ENCODE results near the gene RBFOX1. TPM values are rescaled to one million over a fixed set of nuclear protein-coding genes. Genes with fewer than 3 reads are reported as not detected.

The RBFOX1 gene
- polyA plus RNA-seq, 1 of the 3 experiments (the other 2 are of a cell fraction) = not detected

DNA sequence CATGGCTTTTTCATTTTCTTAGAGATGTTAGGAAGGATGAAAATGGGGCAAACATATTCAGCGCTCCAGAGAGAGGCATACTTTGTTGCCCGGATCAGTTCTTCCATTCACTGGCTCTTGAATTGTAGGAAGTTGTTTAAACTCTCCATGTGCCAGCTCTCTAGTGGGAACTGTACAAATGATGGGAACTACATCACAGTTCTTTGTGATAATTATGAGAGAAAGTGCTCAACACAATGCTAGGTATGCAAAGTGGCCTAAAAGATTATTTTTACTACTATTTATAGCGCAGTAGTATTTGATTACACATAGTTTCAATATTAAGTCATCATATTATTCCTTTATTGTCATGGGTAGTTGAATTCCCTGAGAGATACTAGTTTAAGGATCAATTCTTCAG is 268.5 kb downstream of the RBFOX1 start:
- H3K27ac ChIP-seq (ENCODE audit: low read depth in 2 of 2, low read length in 1 of 2) = no peak overlapping the region
- H3K4me2 ChIP-seq = no peak overlapping the region
- no peaks in the 10 kb centered on the region for H3K9me2 ChIP-seq
- no peak overlapping the region for H3K4me3 ChIP-seq (ENCODE audit: low read depth in 2 of 2, low read length in 1 of 2)
- DNase-seq = no peak
- H3F3A ChIP-seq (replicated peaks; ENCODE audit: insufficient read depth) = no peaks in the 10 kb centered on the region
- no peak overlapping the region for H2AFZ ChIP-seq (ENCODE audit: low read depth)
- POLR2A ChIA-PET = no interaction called here
- no peaks in the 10 kb centered on the region for H3K79me2 ChIP-seq (ENCODE audit: insufficient read depth)
- H3K36me3 ChIP-seq (replicated peaks in 1 of 2; ENCODE audit: control insufficient read depth in 1 of 2, insufficient read depth in 2 of 2, low read length in 1 of 2) = no peaks in the 10 kb centered on the region
- H3K9me3 ChIP-seq = peaks cover 5% of the 10 kb centered on the region; the same call in 1 of the 2 replicates
- TF ChIP-seq MEF2A (IDR thresholded peaks at IDR 0.05; ENCODE audit: borderline replicate concordance, low read depth) (no peak), FOXM1 (IDR thresholded peaks at IDR 0.05; ENCODE audit: low read depth) (no peak), YY1 (IDR thresholded peaks at IDR 0.05; ENCODE audit: low read depth) (no peak), RXRA (IDR thresholded peaks at IDR 0.05; ENCODE audit: borderline replicate concordance, low read depth) (no peak), EP300 (IDR thresholded peaks at IDR 0.05; ENCODE audit: borderline replicate concordance in 1 of 2, low read depth in 1 of 2, low read length in 1 of 2) (no peak), FOSL2 (IDR thresholded peaks at IDR 0.05; ENCODE audit: borderline replicate concordance, low read depth) (no peak), CHD2 (IDR thresholded peaks at IDR 0.05; ENCODE audit: low read length, partially characterized antibody) (no peak), RAD21 (IDR thresholded peaks at IDR 0.05; ENCODE audit: low read length) (no peak), SMC3 (IDR thresholded peaks at IDR 0.05; ENCODE audit: low read depth, low read length) (no peak), MXI1 (IDR thresholded peaks at IDR 0.05; ENCODE audit: low read depth, low read length) (no peak), POLR2AphosphoS5 (IDR thresholded peaks at IDR 0.05; ENCODE audit: low read depth, low read length) (no peak), RFX5 (IDR thresholded peaks at IDR 0.05; ENCODE audit: low read length) (no peak), TEAD4 (IDR thresholded peaks at IDR 0.05; ENCODE audit: borderline replicate concordance, insufficient read depth) (no peak), RCOR1 (IDR thresholded peaks at IDR 0.05; ENCODE audit: low read length) (no peak), NRF1 (IDR thresholded peaks at IDR 0.05; ENCODE audit: low read depth, low read length) (no peak), TCF12 (IDR thresholded peaks at IDR 0.05) (no peak), ELF1 (IDR thresholded peaks at IDR 0.05) (no peak), JUND (IDR thresholded peaks at IDR 0.05) (no peak)
- TF ChIP-seq, protein P1, sequence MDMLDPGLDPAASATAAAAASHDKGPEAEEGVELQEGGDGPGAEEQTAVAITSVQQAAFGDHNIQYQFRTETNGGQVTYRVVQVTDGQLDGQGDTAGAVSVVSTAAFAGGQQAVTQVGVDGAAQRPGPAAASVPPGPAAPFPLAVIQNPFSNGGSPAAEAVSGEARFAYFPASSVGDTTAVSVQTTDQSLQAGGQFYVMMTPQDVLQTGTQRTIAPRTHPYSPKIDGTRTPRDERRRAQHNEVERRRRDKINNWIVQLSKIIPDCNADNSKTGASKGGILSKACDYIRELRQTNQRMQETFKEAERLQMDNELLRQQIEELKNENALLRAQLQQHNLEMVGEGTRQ (IDR thresholded peaks at IDR 0.05; ENCODE audit: borderline replicate concordance, low read depth, low read length) = no peak
- TF ChIP-seq, protein P2, sequence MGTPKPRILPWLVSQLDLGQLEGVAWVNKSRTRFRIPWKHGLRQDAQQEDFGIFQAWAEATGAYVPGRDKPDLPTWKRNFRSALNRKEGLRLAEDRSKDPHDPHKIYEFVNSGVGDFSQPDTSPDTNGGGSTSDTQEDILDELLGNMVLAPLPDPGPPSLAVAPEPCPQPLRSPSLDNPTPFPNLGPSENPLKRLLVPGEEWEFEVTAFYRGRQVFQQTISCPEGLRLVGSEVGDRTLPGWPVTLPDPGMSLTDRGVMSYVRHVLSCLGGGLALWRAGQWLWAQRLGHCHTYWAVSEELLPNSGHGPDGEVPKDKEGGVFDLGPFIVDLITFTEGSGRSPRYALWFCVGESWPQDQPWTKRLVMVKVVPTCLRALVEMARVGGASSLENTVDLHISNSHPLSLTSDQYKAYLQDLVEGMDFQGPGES (IDR thresholded peaks at IDR 0.05; ENCODE audit: low read depth, low read length) = no peak
- no peaks in the 10 kb centered on the region for H3K4me1 ChIP-seq (ENCODE audit: control insufficient read depth in 1 of 2, insufficient read depth in 2 of 2, low read depth in 1 of 2, low read length in 1 of 2)
- no peak overlapping the region for H3K9ac ChIP-seq
- 18% methylated on average over 3 of the region's 3 CpGs for WGBS (ENCODE audit: low lambda C conversion rate)
- no peaks in the 10 kb centered on the region for H3K27me3 ChIP-seq (ENCODE audit: insufficient read depth)
- CTCF ChIA-PET = no interaction called here
- H4K20me1 ChIP-seq (ENCODE audit: insufficient read depth) = no peaks in the 10 kb centered on the region

Measured in SK-N-SH (cell line).